Thoracic aorta endothelial cell (primary cell): ENCODE data around the gene SEPTIN11. TPM values are rescaled to one million over a fixed set of nuclear protein-coding genes. Genes with fewer than 3 reads are reported as not detected.

ENCODE experiments used
- total RNA-seq: library from RNA; depleted of rRNA; stranded (reverse); fragments of >200 nt; gene quantifications from 2 replicates; pipeline ENCODE4 v1.2.3, GENCODE V29; 2012

Gene SEPTIN11
- total RNA-seq: 287 and 349 TPM in 2 replicates

DNA sequence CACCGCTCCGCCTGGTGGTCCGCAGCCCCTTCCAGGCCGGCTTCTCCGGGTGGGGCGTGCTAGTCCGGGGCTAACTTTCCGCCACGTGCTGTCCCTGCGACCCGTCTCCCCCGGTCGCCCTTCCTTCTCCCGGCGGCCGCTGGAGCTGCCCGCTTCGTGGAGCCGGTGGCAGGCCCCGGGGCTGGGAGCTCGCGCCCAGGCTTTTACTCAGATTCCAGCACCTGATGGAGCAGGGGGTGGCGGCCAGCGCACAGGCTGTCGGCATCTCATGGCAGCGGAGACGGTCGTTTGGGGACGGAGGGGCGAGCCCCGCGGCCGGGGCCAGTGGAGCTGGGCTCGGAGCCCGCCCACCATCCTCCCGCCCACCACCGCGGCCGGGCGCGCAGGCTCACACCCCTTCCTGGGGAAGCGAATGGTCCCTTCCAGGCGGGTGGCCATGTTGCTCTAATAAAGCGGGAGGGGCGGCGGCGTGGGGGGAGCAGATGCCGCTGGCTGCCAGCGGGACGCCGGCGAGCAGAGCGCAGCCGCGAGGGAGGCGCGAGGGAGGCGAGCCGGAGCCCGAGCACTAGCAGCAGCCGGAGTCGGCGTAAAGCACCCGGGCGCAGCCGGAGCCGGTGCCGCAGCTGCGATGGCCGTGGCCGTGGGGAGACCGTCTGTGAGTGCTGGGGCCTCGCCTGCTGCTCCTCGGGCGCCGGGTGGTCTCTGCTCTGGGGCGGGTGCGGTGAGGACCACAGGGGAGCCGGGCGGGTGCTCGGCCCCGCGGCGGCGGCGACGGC is at the start of gene SEPTIN11:
Gene SEPTIN11, plus strand, starts transcription at position 477 of the 776 bp plus-strand sequence. Its CDS starts 152 bp downstream, at position 629.

Other genes starting within 250 kb of the SEPTIN11 start
- gene SOWAHB, start 51.6 kb upstream of the SEPTIN11 start, total RNA-seq: not detected in 2 replicates
- 210 and 211 TPM in 2 replicates for gene CCNI, start 126.2 kb downstream of the SEPTIN11 start, total RNA-seq
- gene CCNG2, start 207.5 kb downstream of the SEPTIN11 start, total RNA-seq: 22.2 and 24.2 TPM in 2 replicates